HG02852 (cell line): ENCODE data around the gene CPM.
"Not testable (repeated sequence)": the region's sequence is repeated elsewhere in the genome, so short reads cannot be mapped to it uniquely, and the experiment has no call there.

ENCODE experiments used
- ATAC-seq: cut with Tn5 transposase; IDR thresholded peaks from one replicate; pipeline ENCODE4 v1.9.1; 2021; ENCODE audit warnings: mild to moderate bottlenecking, moderate library complexity; ENCODE audit not compliant: unreplicated experiment

Gene CPM

DNA sequence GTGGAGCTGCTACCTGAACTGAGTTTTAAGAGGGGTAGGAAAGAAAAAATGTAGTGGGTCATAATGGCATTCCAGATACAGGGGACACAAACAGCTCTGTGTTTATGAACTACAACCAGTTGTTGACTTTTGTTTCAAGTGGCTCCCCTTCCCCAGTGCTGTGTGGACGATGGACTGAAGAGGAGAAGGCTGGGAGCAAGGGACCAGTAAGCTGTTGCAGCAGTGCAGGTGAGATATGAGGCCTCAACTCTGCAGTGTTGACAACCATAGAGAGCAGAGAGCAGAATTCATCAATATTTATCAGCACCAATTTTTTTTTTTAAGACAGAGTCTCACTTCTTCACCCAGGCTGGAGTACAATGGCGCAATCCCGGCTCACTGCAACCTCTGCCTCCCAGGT lies 78.4 kb downstream of the CPM start:
- no peak for ATAC-seq

DNA sequence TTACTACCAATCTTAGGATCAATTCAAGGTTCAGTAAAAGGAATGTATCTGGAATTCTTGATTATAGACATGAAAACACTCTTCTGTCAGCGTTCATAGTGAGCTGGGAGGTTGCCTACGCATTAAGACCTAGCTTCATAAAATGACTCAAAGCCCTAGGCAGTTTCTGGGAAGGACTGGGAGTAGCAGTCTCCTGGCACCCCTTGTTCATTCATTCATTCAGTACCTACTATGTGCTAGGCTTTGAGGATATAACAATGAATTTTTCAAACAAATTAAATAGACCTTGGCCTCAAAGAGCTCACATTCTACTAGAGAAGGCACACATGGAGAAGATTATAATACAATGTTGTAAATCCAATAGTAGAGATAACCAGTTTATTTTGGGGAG lies 78.9 kb downstream of the CPM start:
- ATAC-seq, result no peak

GRCh38 chr12:68853396-68854077 lies 79.4 kb downstream of the CPM start:
- no peak for ATAC-seq

GRCh38 chr12:68851592-68852306 lies 81.2 kb downstream of the CPM start:
- ATAC-seq, result no peak

DNA sequence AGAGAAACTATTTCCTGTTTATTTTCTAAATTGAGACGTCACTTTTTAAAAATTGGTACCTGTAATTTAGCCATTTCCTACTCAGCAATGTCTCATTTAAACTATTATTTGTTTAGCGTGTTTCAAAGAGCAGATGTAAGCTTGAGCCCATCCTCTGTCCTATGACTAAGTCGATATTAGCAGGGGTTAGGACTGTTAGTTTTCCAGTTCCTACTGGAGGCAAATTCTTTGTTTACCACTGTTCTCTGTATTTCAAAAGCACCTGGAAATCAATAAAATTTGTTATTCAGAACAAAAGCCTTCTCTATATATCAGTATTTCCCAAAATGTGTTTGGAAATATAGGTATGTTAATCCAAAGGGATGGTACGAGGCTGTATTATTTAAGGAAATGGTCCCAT lies 82.6 kb downstream of the CPM start:
- ATAC-seq, result no peak

DNA sequence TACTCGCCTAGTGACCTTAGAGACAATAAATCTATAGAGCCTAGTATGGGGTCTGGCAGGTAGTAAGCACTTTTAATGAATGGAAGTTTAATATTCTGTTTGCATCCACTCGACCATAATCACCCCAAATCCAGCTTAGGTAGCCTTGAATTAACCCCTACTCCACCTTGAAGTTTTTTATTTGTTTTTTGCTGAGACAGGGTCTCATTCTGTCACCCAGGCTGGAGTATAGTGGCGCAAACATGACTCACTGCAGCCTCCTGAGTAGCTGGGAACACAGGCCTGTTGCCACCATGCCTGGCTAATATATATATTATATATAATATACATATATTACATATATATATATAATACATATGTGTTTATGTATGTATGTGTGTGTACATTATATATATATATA lies 86.2 kb downstream of the CPM start:
- ATAC-seq, result no peak

DNA sequence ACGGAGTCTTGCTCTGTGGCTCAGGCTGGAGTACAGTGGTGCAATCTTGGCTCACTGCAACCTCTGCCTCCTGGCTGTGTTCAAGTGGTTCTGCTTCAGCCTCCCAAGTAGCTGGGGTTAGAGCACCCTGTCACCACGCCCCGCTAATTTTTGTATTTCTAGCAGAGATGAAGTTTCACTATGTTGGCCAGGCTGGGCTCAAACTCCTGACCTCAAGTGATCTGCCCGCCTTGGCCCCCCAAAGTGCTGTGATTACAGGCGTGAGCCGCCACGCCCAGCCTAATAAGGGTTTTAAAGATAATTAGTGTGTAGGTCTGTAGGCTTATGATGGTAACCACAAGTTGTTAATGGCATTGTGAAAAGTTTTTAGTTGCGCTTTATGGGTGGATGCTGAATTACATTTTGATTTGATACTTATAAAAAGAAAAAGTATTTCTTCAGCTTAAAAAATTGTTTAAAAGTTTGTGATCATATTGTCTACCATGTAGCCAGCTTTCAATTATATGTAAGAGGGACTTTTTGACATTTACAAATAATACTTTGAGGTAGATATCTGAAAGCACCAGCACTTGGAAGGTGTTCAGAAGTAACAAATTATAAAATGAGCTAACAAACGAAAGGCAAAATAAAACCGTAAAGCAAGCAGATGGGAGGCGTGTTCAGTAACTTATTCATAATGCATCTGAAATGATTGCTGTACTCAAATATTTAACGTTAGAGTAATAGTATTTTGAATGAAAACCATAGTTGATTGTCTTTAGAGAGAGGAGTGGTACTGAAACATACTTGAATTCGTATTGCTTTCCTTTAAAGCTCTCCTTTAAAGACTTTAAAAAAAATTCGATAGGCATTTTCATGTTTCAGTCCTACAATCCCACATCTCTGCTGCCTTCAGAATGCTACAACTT lies 87.9 kb downstream of the CPM start:
- no peak for ATAC-seq

- no peak for ATAC-seq
Observed at GRCh38 chr12:68844318-68844745, 88.6 kb downstream of the CPM start.

DNA sequence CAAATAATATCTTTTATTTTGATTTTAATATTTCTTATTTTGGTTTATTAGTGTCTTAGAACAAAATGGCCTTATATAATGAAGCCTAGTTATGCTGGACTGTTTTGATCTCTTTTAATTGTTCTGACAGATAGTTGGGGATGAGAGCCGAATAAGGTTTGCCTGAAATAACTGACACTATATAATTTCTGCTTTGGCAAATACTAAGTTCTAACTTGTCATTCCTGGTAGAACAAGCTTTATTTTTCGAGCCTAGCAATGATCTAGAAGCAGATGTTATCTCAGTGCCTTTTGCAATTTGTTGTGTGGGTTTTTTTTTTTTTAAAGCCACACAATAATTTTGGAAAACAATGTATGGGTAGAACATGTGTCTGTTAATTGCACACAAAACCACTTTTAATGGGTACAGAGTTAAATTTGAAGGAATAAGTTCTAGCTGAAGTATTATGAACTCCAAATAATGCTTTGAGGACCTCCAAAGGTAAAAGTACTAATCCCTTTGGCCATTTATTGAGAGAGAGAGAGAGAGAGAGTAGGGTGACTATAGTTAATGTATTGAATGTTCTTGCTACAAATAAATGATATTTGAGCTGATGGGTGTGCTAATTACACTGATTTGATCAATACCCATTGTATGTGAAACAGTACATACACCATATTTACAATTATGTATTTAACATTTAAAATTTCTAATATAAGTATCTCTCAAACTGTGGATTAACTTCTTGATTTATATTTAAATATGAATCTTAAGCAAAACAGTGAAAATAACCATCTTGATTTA lies 90.0 kb downstream of the CPM start:
- no peak for ATAC-seq

DNA sequence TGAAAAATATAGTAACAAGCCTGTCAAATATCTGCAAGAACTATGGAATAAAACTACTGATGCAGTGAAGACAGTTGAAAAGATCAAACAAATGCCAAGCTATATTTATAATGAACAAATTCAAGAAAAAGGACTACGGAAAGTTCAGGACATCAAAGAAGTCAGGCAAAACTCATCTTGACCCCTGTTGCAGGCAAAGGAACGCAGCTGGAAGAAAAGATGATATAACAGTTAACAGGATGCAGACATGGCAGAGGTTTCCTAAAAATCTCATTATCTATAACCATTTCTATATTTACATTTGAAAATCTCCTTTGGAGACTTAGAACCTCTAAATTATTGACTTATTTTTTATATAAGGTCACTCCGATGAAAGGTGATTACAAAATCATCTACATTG lies 90.8 kb downstream of the CPM start:
- no peak for ATAC-seq

GRCh38 chr12:68841717-68842116 lies 91.3 kb downstream of the CPM start:
- no peak for ATAC-seq

- not testable (repeated sequence) for ATAC-seq
Observed at GRCh38 chr12:68841175-68841574, 91.8 kb downstream of the CPM start.

DNA sequence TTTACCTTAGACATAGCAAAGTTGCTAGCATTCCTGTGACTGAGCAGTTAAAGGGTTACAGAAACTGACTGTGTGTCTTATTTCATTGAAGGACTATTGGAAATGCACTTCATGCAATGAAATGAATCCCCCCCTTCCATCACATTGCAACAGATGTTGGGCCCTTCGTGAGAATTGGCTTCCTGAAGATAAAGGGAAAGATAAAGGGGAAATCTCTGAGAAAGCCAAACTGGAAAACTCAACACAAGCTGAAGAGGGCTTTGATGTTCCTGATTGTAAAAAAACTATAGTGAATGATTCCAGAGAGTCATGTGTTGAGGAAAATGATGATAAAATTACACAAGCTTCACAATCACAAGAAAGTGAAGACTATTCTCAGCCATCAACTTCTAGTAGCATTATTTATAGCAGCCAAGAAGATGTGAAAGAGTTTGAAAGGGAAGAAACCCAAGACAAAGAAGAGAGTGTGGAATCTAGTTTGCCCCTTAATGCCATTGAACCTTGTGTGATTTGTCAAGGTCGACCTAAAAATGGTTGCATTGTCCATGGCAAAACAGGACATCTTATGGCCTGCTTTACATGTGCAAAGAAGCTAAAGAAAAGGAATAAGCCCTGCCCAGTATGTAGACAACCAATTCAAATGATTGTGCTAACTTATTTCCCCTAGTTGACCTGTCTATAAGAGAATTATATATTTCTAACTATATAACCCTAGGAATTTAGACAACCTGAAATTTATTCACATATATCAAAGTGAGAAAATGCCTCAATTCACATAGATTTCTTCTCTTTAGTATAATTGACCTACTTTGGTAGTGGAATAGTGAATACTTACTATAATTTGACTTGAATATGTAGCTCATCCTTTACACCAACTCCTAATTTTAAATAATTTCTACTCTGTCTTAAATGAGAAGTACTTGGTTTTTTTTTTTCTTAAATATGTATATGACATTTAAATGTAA lies 93.5 kb downstream of the CPM start:
- ATAC-seq, result no peak

- ATAC-seq, result no peak
Observed at GRCh38 chr12:68838046-68838886, 94.7 kb downstream of the CPM start.

DNA sequence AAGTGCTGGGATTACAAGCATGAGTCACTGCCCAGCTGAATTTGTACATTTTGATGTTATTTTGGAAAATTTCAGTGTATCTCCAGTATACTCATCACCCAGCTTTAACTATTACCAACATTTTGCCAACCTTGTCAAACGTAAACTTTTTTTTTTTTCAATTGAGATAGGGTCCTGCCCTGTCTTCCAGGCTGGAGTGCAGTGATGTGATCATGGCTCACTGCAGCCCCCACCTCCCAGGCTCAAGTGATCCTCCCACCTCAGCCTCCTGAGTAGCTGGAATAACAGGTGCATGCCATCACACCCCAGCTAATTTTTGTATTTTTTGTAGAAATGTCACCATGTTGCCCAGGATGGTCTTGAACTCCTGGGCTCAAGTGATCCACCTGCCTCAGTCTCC lies 95.8 kb downstream of the CPM start:
- no peak for ATAC-seq

DNA sequence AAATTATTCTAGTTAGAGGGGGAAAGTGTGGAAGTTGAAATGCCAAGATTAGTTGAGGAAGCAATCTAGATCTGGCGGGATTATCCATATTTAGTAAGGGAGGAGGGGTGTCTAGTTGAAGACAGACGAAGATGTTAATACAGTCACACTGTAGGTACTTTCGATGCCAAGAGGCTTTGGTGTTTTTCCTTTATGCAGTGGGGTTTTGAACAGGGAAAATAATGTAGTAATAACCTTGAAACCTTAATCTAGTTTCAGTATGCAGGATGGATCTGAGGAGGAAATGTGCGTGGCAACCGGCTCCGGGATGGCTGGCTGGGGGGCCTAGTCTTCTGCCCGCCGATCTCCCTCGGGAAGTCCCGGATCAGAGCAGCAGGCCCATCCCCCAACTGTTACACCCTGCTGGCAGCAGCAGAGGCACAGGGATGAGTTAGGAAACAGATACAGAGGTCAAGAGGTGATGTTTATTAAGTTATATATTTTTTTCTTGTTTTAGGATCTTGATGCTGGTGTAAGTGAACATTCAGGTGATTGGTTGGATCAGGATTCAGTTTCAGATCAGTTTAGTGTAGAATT lies 97.5 kb downstream of the CPM start:
- no peak for ATAC-seq

DNA sequence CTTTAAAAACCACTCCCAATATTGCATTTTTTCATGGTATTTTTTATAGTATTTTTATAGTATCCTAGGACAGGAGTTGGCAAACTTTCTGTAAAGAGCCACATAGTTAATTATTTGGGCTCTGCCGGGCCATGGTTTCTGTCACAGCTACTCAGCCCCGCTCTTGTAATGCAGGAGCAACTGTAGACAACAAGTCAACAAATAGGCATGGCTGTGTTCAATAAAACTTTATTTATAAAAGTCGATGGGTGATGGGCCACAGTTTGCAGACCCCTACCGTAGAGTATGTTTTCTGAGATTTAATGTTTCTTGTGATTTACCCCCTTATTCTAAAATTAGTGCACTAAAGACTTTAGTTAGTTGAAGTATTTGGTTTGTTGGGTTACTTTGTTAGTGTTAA lies 99.5 kb downstream of the CPM start:
- ATAC-seq, result no peak

DNA sequence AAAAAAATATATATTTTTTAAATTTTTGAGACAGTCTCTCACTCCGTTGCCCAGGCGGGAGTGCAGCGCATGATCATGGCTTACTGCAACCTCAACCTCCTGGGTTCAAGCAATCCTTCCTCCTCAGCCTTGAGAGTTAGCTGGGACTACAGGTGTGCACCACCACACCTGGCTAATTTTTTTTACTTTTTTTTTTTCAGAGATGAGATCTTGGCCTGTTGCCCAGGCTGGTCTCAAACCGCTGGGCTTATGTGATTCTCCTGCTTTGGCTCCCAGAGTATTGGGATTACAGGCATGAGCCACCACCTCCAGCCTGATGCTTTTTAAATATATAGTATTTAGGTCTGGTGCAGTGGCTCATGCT lies 100.5 kb downstream of the CPM start:
- no peak for ATAC-seq
